HG02642 (cell line): ENCODE data around the gene MGA.
A peak's percentile ranks its signal among the peaks of the same experiment; 100 is the strongest.

Experiments
- ATAC-seq: cut with Tn5 transposase; IDR thresholded peaks from one replicate; pipeline ENCODE4 v1.9.1; 2021; ENCODE audit warnings: mild to moderate bottlenecking; ENCODE audit not compliant: unreplicated experiment, poor library complexity

The MGA gene

DNA sequence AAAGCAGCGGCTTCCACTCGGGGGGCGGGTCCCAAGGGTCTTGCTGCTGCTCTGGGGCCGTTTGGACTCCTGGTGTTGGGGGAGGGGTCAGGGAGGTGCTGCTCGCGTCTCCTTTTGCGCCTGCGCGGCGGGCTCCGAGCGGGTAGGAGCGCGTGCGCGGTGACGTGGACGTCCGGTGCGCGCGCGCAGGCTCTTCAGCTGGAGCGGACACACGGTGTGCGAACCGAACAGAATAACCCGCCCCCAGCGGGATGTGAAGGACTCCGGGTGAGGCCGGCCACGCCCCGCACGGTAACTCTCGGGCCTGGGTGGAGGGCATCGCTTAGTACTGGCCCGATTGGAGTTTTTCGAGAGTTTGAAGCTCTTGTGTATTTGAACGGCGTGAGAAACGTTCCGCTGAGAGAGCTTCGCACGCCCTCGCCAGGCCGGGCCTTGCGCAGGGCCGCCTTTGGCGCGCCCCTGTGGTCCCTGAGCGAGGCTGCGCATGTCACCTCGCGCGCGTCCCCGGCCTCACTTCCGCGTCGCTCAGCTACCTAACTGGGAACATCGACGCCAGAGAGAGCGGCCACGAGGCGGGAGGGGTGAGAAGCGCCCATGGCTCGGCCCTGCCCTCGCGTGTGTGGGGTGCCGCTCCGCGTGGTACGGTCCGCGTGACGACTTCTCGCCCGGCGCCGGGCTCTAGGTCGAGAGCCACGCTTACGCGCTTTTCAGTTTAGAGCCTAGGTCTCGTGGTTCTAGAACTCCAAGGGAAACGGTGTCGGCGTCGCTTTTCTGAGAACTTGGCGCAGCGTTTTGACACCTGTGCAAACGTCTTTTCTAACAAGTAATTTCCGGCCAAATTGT, at the start of gene MGA:
Gene MGA (plus strand): TSS at position 171 of the 843 bp plus-strand sequence.
- ATAC-seq: peak; percentile 82

DNA sequence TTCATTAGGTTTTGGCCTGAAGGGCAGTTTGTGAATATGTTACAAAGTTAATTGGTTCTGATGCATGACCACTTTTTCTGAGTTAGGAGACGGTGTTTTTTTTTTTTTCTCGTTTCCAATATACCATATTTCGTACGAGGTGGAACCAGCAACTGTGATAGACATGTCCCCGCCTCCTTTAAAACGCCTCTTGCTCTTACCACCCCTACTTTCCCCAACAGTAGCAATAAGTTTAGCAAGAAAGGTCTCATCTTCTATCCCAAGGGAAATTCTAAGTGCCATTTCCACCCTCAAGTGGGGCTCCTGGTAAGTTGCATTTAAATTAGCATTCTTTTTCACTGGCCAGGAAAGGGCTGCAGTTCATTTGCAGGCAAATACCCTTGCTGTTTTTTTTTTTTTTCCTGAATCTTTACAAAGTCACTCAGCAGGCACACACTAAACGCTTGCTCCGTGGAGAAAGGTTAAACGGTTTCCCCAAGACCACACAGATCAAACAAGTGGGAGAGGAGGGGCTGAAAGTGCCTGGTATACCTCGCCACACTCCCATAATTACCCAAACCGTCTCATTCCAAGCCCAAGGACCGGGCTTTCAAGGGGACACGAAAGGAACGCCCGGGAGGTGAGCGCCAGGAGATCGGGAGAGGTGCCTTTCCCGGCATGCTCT, 39.5 kb upstream of the MGA start:
- no peak for ATAC-seq

DNA sequence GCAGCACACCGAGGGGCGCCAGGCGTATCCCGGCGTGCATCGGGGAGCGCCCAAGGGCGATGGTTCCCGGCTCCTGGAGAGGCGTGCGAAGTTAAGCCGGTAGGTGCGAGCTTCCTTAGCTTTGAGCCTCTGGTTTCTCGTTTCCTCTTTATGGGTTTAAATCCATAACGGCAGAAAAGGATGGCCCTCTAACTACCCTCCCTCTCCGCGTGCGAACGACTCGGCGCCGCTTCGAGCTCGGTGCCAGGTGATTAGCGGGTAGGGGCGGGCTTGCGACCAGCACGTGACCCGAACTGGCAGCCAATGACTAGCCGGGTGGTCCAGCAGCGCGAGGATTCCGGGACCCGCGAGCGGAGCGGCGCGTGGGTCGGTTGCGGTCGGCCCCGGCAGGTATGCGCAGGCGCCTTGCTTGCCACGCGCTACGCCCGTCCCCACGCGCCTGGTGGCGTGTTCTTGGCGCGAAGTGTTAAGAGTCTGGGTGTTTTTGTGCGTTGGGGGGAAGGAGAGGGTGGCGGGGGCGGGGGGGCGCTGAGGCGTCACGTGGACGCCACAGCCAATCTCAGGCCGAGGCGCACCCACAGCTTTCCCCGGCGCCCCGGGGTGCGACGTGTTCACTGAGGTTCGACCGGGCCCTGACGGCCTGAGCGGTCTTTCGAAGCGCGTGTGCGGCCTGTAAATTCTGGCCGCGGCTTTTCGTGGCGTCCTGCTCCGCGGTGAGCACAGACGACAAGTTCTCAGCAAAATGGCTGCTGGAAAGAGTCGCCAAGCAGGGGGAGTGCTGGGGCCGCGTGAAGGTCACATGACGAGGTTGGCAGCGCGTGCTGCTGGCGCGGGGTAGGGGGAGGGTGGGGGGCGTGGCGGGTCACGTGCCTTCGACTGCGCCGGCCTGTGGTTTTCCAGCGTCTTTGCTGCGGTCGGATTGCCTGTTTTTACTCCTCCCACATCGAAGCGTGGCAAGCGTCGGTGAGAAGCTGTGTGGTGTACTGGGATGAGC, 38.7 kb upstream of the MGA start:
- no peak for ATAC-seq

DNA sequence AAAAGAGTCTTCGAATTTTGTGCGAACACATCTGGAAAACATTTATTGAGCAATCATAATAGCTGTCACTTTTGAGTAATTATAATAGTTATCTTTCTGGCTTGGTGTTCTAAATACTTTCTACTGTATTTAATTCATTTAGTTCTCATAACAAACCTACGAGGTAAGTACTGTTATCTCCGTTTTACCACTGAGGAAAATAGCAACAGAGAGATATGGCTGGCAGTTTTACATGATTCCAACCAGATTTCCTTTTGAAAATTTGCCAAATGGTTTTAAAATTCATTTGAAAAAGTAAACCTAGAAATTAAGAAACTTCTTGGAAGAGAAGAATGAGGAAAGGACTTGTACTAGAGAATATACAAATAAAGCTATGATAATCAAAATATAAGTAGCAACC, 37.3 kb upstream of the MGA start:
- ATAC-seq: no peak

DNA sequence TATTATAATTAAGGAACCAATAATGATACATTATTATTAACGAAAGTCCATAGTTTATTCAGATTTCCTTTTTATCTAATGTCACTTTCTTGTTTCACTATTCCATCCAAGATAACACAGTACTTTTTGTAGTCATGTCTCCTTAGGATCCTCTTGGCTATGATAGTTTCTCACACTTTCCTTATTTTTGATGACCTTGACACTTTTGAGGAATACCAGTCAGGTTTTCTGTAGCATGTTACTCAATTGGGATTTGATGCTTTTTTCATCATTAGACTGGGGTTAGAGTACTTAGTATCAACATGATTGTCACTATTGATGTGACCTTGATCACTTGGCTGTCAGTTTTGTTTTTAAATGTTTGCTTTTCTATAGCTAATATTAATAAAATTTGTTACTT, 33.0 kb upstream of the MGA start:
- no peak for ATAC-seq

DNA sequence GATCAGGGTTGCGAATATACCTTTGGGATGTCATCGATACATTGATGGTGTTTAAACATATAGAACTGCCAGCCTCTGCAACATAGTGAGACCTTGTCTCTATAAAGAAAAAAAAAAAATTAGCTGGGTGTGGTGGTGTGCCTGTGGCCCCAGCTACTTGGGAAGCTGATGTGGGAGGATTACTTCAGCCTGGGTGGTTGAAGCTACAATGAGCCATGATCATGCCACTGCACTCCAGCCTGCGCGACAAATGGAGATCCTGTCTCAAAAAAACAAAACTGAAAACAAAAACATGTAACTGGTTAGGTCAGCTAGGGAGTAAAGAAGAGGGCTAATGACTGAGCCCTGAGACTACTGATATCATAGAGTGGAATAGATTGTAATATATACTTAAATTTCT, 30.7 kb upstream of the MGA start:
- no peak for ATAC-seq

DNA sequence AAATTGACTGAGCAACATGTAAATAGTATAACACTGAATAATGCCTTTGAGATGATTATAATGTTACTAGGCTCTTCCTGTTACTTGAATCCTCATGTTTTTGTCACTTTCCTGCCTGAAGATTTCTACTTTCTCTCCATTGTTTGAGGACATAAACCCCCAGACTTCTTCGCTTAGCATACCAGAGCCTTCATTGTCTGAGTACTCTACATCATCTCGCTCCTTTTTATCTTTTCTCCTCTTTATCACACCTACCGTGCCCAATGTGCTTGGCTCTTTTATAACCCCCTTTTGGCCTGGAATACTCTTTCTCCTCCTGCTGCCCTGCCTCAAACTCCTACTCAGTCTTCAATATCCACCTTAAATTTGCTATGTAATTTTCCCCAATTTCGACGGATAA, 30.3 kb upstream of the MGA start:
- no peak for ATAC-seq

DNA sequence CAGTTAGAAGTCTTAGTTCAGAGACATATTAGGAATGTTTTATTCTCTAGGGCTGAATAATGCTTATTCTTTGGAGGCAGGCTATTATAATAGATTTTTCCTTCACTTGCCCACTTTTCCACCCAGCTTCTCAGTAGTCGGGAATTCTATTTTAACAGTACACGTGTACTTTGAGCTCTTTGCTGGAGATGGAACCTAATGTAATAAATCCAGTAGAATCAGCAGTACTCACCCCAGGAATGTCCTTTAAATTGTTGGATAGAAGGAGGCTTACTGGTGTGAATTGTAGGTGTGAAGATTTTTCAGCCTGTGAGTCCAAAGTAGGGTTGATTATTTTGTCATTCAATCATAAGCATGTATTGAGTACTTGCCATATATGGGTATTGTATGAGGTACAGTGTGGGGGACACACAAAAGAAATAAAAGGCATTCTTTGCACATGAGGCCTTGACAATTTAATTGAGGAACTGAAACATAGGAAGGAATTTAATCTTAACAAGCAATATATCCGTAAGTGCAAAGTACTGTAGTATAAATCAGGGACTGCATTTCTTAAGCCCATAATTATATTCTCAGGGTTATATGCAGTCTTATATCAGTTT, 29.5 kb upstream of the MGA start:
- ATAC-seq: no peak

DNA sequence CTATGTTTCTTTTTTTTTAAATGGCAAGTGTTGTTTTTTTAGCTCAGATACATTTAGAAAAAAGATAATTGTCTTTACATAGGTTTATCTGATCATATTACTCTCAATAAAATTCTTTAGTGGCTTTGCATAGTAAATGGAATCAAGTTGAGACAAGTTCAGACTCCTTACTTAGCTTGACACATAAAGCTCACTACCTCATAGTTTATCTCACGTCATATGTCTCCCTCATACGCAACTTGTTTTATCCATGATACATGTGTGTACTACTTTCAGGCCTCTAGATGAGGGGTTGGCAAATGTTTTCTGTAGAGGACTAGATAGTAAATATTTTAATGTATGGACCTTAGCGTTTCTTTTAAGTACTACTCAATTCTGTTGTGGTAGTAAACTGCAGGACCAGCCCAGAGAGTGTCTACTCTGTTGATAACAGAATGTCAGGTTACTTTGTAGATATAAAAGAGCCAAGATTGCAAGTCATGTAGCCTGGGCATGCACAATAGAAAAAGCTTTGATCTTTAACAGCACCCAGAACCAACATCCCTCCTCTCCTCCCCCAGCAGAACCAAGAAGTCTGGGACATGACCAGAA, 28.2 kb upstream of the MGA start:
- ATAC-seq: no peak

DNA sequence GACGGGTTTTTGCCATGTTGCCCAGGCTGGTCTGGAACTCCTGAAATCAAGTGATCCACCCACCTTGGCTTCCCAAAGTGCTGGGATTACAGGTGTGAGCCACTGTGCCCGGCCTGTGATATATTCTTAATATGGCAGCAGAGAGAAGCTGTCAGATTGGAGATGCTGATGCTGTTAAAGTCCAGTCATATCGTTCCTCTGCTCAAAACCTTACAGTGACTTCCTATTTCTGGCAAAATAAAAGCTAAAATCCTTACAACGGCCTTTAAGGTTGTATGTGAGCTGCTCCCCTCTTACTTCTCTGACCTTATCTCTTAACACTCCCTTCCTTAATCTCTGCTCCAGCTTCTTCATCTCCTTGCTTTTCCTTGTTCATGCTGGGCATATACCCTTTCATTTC, 26.6 kb upstream of the MGA start:
- ATAC-seq: no peak

DNA sequence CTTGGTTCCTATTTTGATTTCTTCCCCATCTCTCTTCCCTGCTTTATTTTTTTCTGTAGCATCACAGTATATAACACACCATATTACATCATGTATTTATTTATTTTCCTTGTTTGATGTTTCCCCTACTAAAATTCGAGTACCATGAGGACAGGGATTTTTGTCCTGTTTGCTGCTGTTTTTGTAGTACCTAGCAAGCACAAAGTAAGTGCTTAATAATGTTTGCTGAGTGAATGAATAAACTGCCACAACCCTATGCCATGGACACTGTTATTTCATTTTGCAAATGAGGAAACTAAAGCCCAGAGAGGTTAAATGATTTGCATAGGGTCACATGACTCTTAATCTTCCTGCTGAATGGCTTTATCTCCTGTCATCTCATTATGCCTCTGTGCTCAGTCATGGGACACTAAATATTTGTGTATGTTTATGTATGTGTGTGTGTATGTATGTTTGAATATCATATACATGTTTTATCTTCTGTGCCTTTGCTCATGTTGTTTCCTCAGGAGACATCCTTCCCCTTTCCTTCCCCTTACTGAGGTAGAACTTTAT, 26.1 kb upstream of the MGA start:
- ATAC-seq: no peak

DNA sequence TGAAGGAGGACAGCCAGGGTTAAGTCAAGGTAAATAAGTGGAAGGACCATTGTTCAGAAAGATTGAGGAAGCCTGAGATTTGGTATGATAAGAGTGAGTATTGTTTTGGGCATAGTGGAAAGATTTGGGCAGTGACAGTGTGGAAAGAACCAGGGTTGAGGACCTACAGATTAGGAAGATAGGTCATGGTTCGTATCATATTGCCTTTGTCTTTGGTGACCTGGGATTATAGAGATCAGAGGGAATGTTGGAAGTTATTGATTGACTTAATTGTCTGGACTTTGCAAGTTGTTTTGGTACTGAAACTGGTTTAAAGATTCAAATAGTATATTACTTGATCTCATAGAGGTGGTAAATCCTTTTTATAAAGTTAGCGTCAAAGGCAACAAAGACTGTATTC, 23.1 kb upstream of the MGA start:
- no peak for ATAC-seq

DNA sequence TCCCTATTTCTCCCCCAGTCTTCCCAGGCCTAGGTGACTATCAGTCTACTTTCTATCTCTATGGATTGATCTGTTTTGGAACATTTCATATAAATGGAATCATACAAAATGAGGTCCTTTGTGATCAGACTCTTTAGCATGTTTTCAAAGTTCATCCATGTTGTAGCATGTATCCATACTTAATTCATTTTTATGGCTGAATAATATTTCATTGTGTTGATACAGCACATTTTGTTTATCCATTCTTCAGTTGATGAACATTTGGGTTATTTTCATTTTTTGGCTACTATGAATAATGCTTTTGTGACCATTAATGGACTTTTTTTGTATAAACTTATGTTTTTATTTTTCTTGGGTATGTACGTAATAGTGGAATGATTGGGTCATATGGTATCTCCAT, 19.2 kb upstream of the MGA start:
- ATAC-seq: no peak

DNA sequence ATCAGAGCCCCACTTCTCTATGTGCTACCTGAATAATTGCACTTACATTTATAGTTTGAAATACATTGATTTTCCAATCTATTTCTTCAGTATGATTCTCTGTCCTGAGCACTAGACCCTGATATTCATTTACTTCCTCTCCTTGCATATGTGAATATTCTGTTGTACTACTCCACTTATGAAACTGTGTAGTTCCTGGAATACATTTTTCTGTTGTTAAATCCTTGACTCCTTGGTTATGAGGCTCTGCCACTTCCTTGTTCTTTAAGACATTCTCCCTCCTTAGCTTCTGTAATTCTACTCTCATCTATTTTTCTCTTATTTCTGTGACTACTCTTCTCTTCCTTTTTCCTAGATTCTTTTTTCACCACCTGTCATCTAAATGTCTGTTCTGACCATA, 12.9 kb upstream of the MGA start:
- no peak for ATAC-seq

DNA sequence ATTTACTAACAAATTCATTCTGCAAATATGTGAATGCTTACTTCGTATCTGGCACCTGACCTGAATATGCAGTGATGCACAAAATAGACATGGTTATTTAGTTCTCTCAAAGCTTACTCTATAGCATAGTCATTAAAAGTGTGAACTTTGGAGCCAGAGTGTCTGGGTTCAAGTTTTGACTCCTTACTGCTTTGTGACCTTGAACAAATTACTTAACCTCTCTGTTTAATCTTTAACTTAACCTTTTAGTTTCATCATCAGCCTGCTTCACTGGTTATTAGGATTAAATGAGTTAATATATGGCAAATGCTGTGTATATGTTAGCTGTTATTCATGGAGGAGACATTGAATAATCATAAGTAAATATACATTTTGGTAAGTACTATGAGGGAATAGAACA, 12.1 kb upstream of the MGA start:
- ATAC-seq: no peak

DNA sequence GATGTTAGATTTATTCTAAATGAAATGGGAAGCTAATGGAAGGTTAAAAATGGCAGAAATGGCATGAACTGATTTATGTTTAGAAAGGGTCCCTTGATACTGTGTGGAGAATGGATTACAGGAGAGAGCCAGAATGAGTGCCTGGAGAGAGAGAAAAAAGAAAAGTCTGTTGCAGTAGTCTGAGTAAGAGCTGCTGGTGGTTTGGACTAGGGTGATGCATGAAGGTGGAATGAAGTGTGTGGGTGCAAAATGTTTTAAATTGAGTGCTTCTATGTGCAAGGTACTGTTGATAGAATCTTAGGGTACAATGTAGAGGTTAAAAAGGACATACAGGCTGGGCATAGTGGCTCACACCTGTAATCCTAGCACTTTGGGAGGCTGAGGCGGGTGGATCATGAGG, 11.4 kb upstream of the MGA start:
- no peak for ATAC-seq

DNA sequence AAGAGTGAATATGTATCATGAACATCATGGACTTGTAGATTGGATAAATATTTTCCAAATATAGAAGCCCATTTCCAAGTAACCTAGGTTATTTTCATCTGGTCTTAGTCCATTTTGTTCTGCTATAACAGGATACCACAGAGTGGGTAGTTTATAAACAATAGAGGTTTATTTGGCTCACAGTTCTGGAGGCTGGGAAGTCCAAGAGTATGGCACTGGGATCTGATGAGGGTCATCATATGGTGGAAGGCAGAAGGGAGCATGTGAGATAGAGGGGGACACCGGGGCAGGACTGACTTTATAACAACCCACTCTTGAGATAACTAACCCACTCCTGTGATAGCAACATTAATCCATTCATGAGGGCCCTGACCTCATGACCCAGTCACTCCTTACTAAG, 9.4 kb upstream of the MGA start:
- ATAC-seq: no peak

DNA sequence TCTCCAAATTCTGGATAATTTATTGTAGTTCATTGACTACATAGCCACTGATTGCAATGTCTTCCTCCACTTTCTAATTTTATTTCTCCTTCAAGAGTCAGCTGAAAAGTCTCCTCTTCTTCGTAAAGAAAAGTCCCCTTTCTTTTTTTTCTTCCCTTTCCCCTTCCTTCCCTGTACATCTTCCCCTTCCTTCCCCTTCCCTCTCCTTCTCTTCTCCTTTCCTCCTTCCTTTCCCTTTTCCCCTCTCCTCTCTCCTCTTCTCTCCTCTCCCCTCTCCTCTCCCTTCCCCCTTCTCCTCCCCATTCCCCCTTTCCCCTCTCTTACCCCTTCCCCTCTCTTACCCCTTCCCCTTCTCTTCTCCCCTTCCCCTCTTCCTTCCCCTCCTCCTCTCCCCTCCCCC, 8.8 kb upstream of the MGA start:
- ATAC-seq: no peak

DNA sequence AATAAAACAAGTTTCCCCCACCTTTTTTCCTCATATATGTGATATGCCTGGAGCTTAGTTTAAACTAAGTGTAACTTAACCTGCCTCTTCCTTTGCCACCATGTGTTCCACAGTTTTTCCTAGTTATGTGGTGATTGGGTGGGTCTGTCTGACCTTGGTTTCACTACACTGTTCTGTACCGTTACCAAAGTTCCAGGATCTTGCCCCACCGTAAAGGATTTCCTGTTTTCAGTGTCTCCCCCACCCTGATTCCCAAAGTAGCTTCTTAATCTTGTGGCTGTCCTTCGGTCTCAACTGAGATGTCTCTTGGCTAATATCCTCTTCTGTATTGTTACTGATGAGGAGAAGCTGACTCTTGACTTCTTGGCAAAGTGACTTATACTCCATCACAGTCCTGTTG, 6.4 kb upstream of the MGA start:
- no peak for ATAC-seq

DNA sequence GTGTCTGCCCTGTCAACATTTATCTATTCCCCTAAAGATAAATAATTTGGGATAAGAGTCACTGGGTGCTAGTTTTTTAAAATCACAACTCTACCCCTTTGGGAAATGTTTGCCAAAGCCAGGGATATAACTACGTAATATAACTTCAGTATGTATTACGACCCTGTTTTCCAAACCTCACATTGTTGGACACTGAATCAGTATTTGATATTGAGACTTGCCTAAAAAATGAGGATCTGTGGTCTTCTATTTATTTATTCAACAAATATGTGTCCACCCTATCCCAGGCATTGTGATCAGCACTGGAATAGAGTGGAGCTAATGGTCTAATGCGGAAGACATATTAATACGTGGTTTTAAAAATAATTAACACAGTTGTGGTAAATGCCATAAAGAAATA, 4.5 kb upstream of the MGA start:
- no peak for ATAC-seq
